Testis (tissue), 3 donors: ENCODE data around the gene SP140L. TPM values are rescaled to one million over a fixed set of nuclear protein-coding genes. Genes with fewer than 3 reads are reported as not detected.
"Not testable (repeated sequence)": the region's sequence is repeated elsewhere in the genome, so short reads cannot be mapped to it uniquely, and the experiment has no call there.

ENCODE experiments used
- DNase-seq: peaks from one replicate; pipeline ENCODE4 v3.0.0-alpha.2; 2019
- H3K27ac ChIP-seq, 2 donors: fragments of 200-600 bp; sonication (generic); one replicate each; pipeline ENCODE4 v1.5.1; 2019
- H3K27me3 ChIP-seq: fragments of 200-600 bp; sonication (generic); one replicate; pipeline ENCODE4 v1.5.1; 2019
- H3K36me3 ChIP-seq: fragments of 200-600 bp; sonication (generic); one replicate; pipeline ENCODE4 v1.5.1; 2017; ENCODE audit warnings: low read depth; ENCODE audit errors: missing control alignments
- H3K4me1 ChIP-seq: fragments of 200-600 bp; sonication (generic); one replicate; pipeline ENCODE4 v1.5.1; 2019
- H3K4me3 ChIP-seq, 2 donors: fragments of 200-600 bp; sonication (generic); one replicate each; pipeline ENCODE4 v1.5.1; 2017 to 2019
- H3K9me3 ChIP-seq: fragments of 200-600 bp; sonication (generic); one replicate; pipeline ENCODE4 v1.5.1; 2017
- CTCF ChIP-seq, 3 experiments: fragments of 450-650 bp in 2 of 3; fragments of 200-600 bp in 1 of 3; sonication (generic) in 1 of 3; IDR thresholded peaks; one replicate each; pipeline ENCODE4 v1.5.1; 2016 to 2019; ENCODE audit warnings: antibody characterized with exemption in 3 of 3, mild to moderate bottlenecking in 2 of 3, moderate library complexity in 1 of 3
- POLR2A ChIP-seq: fragments of 450-650 bp; IDR thresholded peaks from one replicate; pipeline ENCODE4 v1.6.1; 2017; ENCODE audit warnings: antibody characterized with exemption, mild to moderate bottlenecking, moderate library complexity
- WGBS, 2 donors: methylation state at CpG; one replicate each; pipeline ENCODE4 v1.1.5; 2018; 5-methylcytosine and 5-hydroxymethylcytosine counted together
- intact Hi-C: fragments of 100-400 bp; cut with DNase I; formaldehyde crosslinking; loops from one replicate; pipeline ENCODE4 v1.15.1; 2023; ENCODE audit warnings: low total_unique reads
- polyA plus RNA-seq: library from polyadenylated mRNA; stranded (reverse); fragments of 350-450 nt; fragmentation: Illumina TruSeq; extraction: RNeasy Lipid Tissue Mini Kit (QIAGEN cat#74804); gene quantifications from one replicate; pipeline ENCODE4 v1.2.3, GENCODE V29; 2014; ENCODE audit warnings: low read depth, low replicate concordance; ENCODE audit not compliant: insufficient read depth
- total RNA-seq, 2 donors: library from RNA; depleted of rRNA; stranded (reverse); fragments of >200 nt; gene quantifications; one replicate each; pipeline ENCODE4 v1.2.3, GENCODE V29; 2016

SP140L gene
- total and polyA plus RNA-seq, 3 donors from 2014 or later: 7.2 to 21.9 (median 7.9) TPM

GRCh38 chr2:230400041-230400440, 73.0 kb downstream of the SP140L start:
- Histone ChIP-seq H3K4me1 (no peaks in the 10 kb centered on the region), H3K4me3 (no peak overlapping the region), H3K27me3 (no peaks in the 10 kb centered on the region), H3K27ac (no peak overlapping the region), H3K36me3 (no peaks in the 10 kb centered on the region), H3K9me3 (no peaks in the 10 kb centered on the region)
- TF ChIP-seq POLR2A (no peak), CTCF (IDR thresholded peaks at IDR 0.05) (no peak)
- no peak for DNase-seq
- 92 to 94% methylated on average over 7 of the region's 7 CpGs for WGBS, 2 donors
- intact Hi-C loops: no loop called here

GRCh38 chr2:230400454-230400853, 73.5 kb downstream of the SP140L start:
- H3K27ac ChIP-seq: no peak overlapping the region
- no peak for DNase-seq
- no peak overlapping the region for H3K4me3 ChIP-seq
- TF ChIP-seq POLR2A: no peak
- H3K9me3 ChIP-seq: no peaks in the 10 kb centered on the region
- intact Hi-C loops: no loop called here
- no peaks in the 10 kb centered on the region for H3K4me1 ChIP-seq
- H3K36me3 ChIP-seq: no peaks in the 10 kb centered on the region
- 76 to 94% methylated on average over 4 to 5 of the region's 5 CpGs for whole genome bisulfite sequencing, 2 donors
- H3K27me3 ChIP-seq: no peaks in the 10 kb centered on the region

GRCh38 chr2:230401026-230401425, 74.0 kb downstream of the SP140L start:
- H3K4me1 ChIP-seq, H3K27ac ChIP-seq, H3K27me3 ChIP-seq, H3K9me3 ChIP-seq, intact Hi-C loops, H3K36me3 ChIP-seq, DNase-seq, H3K4me3 ChIP-seq: not testable (repeated sequence)
- WGBS, 2 donors: 96% methylated on average over 2 of the region's 6 CpGs; no CpG with 5 or more reads in 1 of the 2 donors

- no peaks in the 10 kb centered on the region for H3K9me3 ChIP-seq
- DNase-seq: no peak
- WGBS, 2 donors: 85 to 89% methylated on average over 6 to 7 of the region's 7 CpGs
Measured at GRCh38 chr2:230403746-230404145, 76.8 kb downstream of the SP140L start.

GRCh38 chr2:230405824-230406223, 78.8 kb downstream of the SP140L start:
- Histone ChIP-seq H3K4me1 (no peaks in the 10 kb centered on the region), H3K27ac (no peak overlapping the region), H3K36me3 (no peaks in the 10 kb centered on the region), H3K4me3 (no peak overlapping the region), H3K9me3 (no peaks in the 10 kb centered on the region), H3K27me3 (no peaks in the 10 kb centered on the region)
- intact Hi-C loops: no loop called here
- TF ChIP-seq CTCF (IDR thresholded peaks at IDR 0.05) (no peak), POLR2A (no peak)
- WGBS, 2 donors: 94 to 95% methylated on average over 3 of the region's 3 CpGs
- DNase-seq: no peak

More at GRCh38 chr2:230403746-230404145, 76.8 kb downstream of the SP140L start:
- no peak for TF ChIP-seq POLR2A
- TF ChIP-seq CTCF (IDR thresholded peaks at IDR 0.05): no peak
- no peaks in the 10 kb centered on the region for H3K4me1 ChIP-seq
- no peak overlapping the region for H3K4me3 ChIP-seq
- no peaks in the 10 kb centered on the region for H3K27me3 ChIP-seq
- intact Hi-C loops: no loop called here
- H3K36me3 ChIP-seq: no peaks in the 10 kb centered on the region
- no peak overlapping the region for H3K27ac ChIP-seq

GRCh38 chr2:230408244-230408842, 81.3 kb downstream of the SP140L start:
- no peak overlapping the region for H3K4me3 ChIP-seq
- no peaks in the 10 kb centered on the region for H3K27me3 ChIP-seq
- no peak for TF ChIP-seq CTCF (IDR thresholded peaks at IDR 0.05)
- no peak for TF ChIP-seq POLR2A
- intact Hi-C loops: no loop called here
- no peaks in the 10 kb centered on the region for H3K4me1 ChIP-seq
- no peaks in the 10 kb centered on the region for H3K9me3 ChIP-seq
- 45 to 47% methylated on average over 3 of the region's 3 CpGs for whole genome bisulfite sequencing, 2 donors
- H3K36me3 ChIP-seq: no peaks in the 10 kb centered on the region
- no peak for DNase-seq
- H3K27ac ChIP-seq: no peak overlapping the region

- H3K27me3 ChIP-seq, H3K4me1 ChIP-seq, H3K27ac ChIP-seq, DNase-seq, H3K4me3 ChIP-seq, H3K9me3 ChIP-seq, H3K36me3 ChIP-seq, intact Hi-C loops: not testable (repeated sequence)
- 50 to 66% methylated on average over 2 of the region's 2 CpGs for WGBS, 2 donors
Measured at GRCh38 chr2:230409316-230409715, 82.3 kb downstream of the SP140L start.
